Calu3 (cell line): ENCODE measurements around the gene WDFY4. TPM values are rescaled to one million over a fixed set of nuclear protein-coding genes. Genes with fewer than 3 reads are reported as not detected.

ENCODE experiments used
- BruUV-seq: library from RNA; stranded (reverse); fragments of 400-500 nt; replicated peaks from 2 replicates; lab custom pipeline; 2021; lab: Mats Ljungman, UMichigan
- CTCF ChIA-PET: fragments of 300-600 bp; sonication (Branson Sonifier 250); formaldehyde crosslinking; loops from one replicate; lab custom pipeline; 2022; ENCODE audit warnings: antibody characterized with exemption; lab: Charles Lee
- DNase-seq: peaks from one replicate; pipeline ENCODE4 v3.0.0; 2022
- H3K27ac Mint-ChIP-seq: one replicate; pipeline ENCODE4 v1.8.0; 2022; ENCODE audit warnings: mixed read lengths; ENCODE audit not compliant: unreplicated experiment
- H3K27me3 Mint-ChIP-seq: one replicate; pipeline ENCODE4 v1.8.0; 2022; ENCODE audit warnings: mixed read lengths; ENCODE audit not compliant: unreplicated experiment
- H3K36me3 Mint-ChIP-seq: one replicate; pipeline ENCODE4 v1.8.0; 2022; ENCODE audit warnings: mild to moderate bottlenecking, moderate library complexity, mixed read lengths; ENCODE audit not compliant: insufficient read depth, unreplicated experiment
- H3K4me1 Mint-ChIP-seq: one replicate; pipeline ENCODE4 v1.8.0; 2022; ENCODE audit warnings: mild to moderate bottlenecking, low read depth, mixed read lengths; ENCODE audit not compliant: unreplicated experiment
- H3K4me3 Mint-ChIP-seq: one replicate; pipeline ENCODE4 v1.8.0; 2022; ENCODE audit warnings: mild to moderate bottlenecking, low read depth, moderate library complexity, mixed read lengths; ENCODE audit not compliant: unreplicated experiment
- H3K9me3 Mint-ChIP-seq: one replicate; pipeline ENCODE4 v1.8.0; 2022; ENCODE audit warnings: low read depth, mixed read lengths; ENCODE audit not compliant: unreplicated experiment
- intact Hi-C: fragments of 100-400 bp; cut with micrococcal nuclease; formaldehyde crosslinking; loops from one replicate; pipeline ENCODE4 v1.10.0; 2022; ENCODE audit not compliant: unreplicated experiment
- total RNA-seq: library from RNA; stranded (reverse); gene quantifications from 2 replicates; pipeline ENCODE4 v1.2.3, GENCODE V29; 2022
- TF ChIP-seq, protein P1 (sequence below): fragments of 200-600 bp; IDR thresholded peaks from one replicate; pipeline ENCODE4 v1.8.0; 2022; ENCODE audit warnings: antibody characterized with exemption; ENCODE audit not compliant: unreplicated experiment

The WDFY4 gene
- total RNA-seq, 1 experiment from 2014 or later, result not detected

DNA sequence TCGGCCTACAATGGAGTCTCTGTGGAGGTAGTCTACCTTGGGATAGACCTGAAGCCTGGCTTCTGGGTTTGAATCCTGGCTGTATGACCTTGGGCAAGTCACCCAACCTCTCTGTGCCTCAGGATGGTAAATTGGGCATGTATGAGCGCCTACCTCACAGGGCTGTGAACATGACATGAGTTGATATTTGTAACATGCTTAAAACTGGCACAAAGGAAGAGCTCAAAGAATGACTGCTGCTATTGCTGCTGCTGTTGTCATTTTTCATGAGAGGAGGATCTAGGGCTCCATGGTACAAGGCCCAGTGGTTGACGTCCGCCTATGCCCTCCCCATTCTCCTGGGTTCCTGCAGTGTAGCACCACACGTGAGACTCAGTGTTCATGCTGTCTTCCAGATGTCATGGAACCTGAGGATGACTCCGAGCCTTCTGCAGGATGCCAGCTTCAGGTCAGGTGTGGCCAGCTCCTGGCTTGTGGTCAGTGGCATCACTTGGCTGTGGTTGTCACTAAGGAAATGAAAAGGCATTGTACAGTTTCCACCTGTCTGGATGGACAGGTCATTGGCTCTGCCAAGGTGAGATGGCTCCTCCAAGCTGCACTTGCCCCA lies 95.0 kb downstream of the WDFY4 start:
- CTCF ChIA-PET, result no interaction called here
- H3K27me3 Mint-ChIP-seq, result peaks cover 70% of the 10 kb centered on the region
- no peak overlapping the region for H3K4me3 Mint-ChIP-seq
- no TSS peak for BruUV-seq
- H3K4me1 Mint-ChIP-seq, result no peaks in the 10 kb centered on the region
- TF ChIP-seq, protein P1, sequence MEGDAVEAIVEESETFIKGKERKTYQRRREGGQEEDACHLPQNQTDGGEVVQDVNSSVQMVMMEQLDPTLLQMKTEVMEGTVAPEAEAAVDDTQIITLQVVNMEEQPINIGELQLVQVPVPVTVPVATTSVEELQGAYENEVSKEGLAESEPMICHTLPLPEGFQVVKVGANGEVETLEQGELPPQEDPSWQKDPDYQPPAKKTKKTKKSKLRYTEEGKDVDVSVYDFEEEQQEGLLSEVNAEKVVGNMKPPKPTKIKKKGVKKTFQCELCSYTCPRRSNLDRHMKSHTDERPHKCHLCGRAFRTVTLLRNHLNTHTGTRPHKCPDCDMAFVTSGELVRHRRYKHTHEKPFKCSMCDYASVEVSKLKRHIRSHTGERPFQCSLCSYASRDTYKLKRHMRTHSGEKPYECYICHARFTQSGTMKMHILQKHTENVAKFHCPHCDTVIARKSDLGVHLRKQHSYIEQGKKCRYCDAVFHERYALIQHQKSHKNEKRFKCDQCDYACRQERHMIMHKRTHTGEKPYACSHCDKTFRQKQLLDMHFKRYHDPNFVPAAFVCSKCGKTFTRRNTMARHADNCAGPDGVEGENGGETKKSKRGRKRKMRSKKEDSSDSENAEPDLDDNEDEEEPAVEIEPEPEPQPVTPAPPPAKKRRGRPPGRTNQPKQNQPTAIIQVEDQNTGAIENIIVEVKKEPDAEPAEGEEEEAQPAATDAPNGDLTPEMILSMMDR, result no peak
- no peak overlapping the region for H3K27ac Mint-ChIP-seq
- no peaks in the 10 kb centered on the region for H3K36me3 Mint-ChIP-seq
- DNase-seq, result no peak
- intact Hi-C loops, result no loop called here
- H3K9me3 Mint-ChIP-seq, result no peaks in the 10 kb centered on the region

DNA sequence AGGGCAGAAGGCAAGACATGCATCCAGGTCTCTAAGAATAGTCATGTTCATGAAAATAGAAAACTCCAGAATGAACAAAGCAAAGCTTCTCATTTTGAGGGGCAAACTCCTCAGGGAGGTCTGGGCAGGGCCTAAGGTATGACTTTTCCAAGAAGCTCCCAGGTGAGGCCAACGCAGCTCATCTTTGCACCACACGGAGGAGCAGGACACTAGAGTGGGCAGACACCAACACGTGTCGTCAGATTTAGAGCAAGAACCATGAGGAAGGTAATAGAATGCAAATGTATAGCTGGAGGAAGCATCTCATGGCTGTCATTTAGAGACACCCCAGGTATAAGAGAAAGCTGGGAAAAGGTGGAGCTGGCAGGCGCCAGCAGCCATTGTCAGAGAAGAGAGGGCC lies 95.7 kb downstream of the WDFY4 start:
- no peaks in the 10 kb centered on the region for H3K9me3 Mint-ChIP-seq
- TF ChIP-seq, protein P1, result no peak
- no peak overlapping the region for H3K27ac Mint-ChIP-seq
- intact Hi-C loops, result no loop called here
- CTCF ChIA-PET, result no interaction called here
- BruUV-seq, result no TSS peak
- H3K4me1 Mint-ChIP-seq, result no peaks in the 10 kb centered on the region
- peaks cover 63% of the 10 kb centered on the region for H3K27me3 Mint-ChIP-seq
- no peak overlapping the region for H3K4me3 Mint-ChIP-seq
- no peaks in the 10 kb centered on the region for H3K36me3 Mint-ChIP-seq
- DNase-seq, result no peak

DNA sequence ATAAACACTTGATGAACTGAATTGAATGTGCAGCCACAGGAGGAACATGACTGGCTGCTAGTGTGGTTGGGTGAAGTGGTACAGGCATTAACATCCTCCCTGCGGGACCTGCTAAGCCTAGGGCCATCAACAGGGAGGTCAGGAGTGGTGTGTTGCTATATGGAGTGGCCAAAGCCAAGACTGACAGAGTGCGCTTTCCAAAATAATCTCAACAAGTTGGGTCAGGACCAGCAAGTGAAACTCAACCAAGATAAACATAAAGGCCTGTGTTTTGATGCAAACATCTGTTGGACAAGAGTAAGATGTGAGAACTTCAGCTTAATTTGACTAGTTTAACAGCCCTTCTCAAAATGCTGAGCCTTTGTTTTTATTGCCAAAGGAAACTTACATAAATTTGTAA lies 97.7 kb downstream of the WDFY4 start:
- H3K36me3 Mint-ChIP-seq, result no peaks in the 10 kb centered on the region

DNA sequence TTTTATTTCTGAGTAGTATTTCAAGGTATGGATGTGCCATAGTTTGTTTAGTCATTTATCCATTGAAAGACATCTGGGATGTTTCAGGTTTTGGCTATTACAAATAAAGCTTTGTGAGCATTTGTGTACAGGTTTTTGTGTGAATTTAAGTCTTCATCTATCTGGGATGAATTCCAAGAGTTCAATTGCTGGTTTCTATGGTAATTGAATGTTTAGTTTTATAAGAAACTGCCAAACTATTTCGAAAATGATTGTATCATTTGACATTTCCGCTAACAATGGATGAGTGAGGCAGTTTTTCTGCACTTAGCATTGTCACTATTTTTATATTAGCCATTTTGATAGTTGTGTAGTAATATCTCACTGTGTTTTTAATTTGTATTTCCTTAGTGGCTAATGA lies 99.4 kb downstream of the WDFY4 start:
- no peak overlapping the region for H3K4me3 Mint-ChIP-seq
- CTCF ChIA-PET, result no interaction called here
- BruUV-seq, result no TSS peak

More for the DNA sequence above, 97.7 kb downstream of the WDFY4 start:
- CTCF ChIA-PET, result no interaction called here
- no peaks in the 10 kb centered on the region for H3K9me3 Mint-ChIP-seq
- H3K27me3 Mint-ChIP-seq, result peaks cover 43% of the 10 kb centered on the region
- BruUV-seq, result no TSS peak
- no peaks in the 10 kb centered on the region for H3K4me1 Mint-ChIP-seq
- intact Hi-C loops, result no loop called here
- TF ChIP-seq, protein P1, result no peak
- no peak for DNase-seq
- no peak overlapping the region for H3K4me3 Mint-ChIP-seq
- no peak overlapping the region for H3K27ac Mint-ChIP-seq

More for the DNA sequence above, 99.4 kb downstream of the WDFY4 start:
- Mint-ChIP-seq H3K36me3 (no peaks in the 10 kb centered on the region), H3K27ac (no peak overlapping the region), H3K4me1 (no peaks in the 10 kb centered on the region), H3K9me3 (no peaks in the 10 kb centered on the region), H3K27me3 (peaks cover 34% of the 10 kb centered on the region)
- intact Hi-C loops, result no loop called here
- no peak for DNase-seq
- TF ChIP-seq, protein P1, result no peak
